KBM-7 (cell line): ENCODE results near the gene TAPBP.
A peak's percentile ranks its signal among the peaks of the same experiment; 100 is the strongest.
"Not testable (repeated sequence)": the region's sequence is repeated elsewhere in the genome, so short reads cannot be mapped to it uniquely, and the experiment has no call there.

Experiments
- DNase-seq: peaks from one replicate; pipeline ENCODE4 v3.0.0-alpha.2; 2015
- in situ Hi-C: fragments of 300-500 bp; cut with MboI; formaldehyde crosslinking; loops from 2 replicates; pipeline ENCODE4 v1.14.3; 2020; ENCODE audit warnings: low sequenced_read_pairs, low pct_unique_long_range_greater_than_20kb, mixed read lengths

Gene TAPBP

GRCh38 chr6:33313709-33314514 lies at the start of gene TAPBP:
TAPBP (minus strand) TSS chr6:33314078; CDS start chr6:33314041, 37 bp downstream.
- DNase-seq = peak; percentile 73
- in situ Hi-C loops = no loop called here

GRCh38 chr6:33363486-33363885 lies 49.6 kb upstream of the TAPBP start:
- DNase-seq, in situ Hi-C loops: not testable (repeated sequence)

- DNase-seq = no peak
- in situ Hi-C loops = no loop called here
These were observed 45.5 kb upstream of the TAPBP start for GRCh38 chr6:33359331-33359730.

DNA sequence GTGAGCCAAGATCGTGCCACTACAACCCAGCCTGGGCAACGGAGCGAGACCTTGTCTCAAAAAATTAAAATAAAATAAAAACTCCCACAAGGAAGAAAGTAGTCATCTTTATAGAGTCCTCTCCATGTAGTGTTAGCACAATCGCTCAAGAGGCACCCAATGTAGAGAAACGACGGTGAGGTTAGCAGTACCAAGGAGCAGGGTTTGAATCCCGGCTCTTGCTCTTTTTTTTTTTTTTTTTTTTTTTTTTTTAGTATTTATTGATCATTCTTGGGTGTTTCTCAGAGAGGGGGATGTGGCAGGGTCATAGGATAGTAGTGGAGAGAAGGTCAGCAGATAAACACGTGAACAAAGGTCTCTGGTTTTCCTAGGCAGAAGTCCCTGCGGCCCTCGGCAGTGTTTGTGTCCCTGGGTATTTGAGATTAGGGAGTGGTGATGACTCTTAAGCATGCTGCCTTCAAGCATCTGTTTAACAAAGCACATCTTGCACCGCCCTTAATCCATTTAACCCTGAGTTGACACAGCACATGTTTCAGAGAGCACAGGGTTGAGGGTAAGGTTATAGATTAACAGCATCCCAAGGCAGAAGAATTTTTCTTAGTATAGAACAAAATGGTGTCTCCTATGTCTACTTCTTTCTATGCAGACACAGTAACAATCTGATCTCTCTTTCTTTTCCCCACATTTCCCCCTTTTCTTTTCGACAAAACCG lies 43.4 kb upstream of the TAPBP start:
- in situ Hi-C loops, DNase-seq: not testable (repeated sequence)

DNA sequence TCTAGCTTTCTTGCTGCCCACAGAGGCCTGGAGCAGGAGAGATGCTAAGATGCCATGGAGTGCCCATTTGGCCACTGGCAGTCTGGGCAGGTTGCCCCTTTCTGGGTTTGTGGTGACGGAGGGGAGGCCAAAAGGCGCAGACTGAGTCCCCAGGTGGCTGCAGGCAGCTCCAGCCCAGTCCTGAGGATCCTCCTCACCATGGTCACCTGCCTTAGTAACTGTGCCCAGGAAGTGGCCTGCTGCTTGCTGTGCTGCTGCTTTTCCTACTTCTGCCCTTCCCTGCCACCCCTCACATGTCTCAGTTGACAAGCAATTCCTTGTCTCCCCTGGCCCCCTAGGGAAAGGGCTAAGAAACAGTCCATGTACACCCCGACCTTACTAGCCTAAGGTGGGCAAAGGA lies 42.4 kb upstream of the TAPBP start:
- in situ Hi-C loops = no loop called here
- DNase-seq = no peak

DNA sequence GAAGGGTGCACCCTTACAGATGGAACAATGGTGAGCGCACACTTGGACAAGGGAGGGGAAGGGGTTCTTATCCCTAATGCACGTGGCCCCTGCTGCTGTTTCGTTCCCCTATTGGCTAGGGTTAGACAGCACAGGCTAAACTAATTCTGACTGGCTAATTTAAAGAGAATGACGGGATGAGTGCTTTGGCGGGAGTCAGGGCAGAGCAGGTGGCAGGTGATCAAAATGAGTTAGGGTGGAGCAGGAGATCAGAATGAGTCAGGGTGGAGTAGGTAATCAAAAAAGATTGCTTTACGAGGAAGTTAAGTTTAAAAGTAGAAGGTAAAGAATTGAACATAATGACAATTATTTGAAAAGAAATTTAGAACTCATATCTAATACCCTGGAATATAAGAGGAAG lies 42.0 kb upstream of the TAPBP start:
- DNase-seq, in situ Hi-C loops: not testable (repeated sequence)

GRCh38 chr6:33347816-33348215 lies 33.9 kb upstream of the TAPBP start:
- in situ Hi-C loops = no loop called here
- DNase-seq = no peak

- in situ Hi-C loops, DNase-seq: not testable (repeated sequence)
These were observed 33.1 kb upstream of the TAPBP start for GRCh38 chr6:33346972-33347371.

DNA sequence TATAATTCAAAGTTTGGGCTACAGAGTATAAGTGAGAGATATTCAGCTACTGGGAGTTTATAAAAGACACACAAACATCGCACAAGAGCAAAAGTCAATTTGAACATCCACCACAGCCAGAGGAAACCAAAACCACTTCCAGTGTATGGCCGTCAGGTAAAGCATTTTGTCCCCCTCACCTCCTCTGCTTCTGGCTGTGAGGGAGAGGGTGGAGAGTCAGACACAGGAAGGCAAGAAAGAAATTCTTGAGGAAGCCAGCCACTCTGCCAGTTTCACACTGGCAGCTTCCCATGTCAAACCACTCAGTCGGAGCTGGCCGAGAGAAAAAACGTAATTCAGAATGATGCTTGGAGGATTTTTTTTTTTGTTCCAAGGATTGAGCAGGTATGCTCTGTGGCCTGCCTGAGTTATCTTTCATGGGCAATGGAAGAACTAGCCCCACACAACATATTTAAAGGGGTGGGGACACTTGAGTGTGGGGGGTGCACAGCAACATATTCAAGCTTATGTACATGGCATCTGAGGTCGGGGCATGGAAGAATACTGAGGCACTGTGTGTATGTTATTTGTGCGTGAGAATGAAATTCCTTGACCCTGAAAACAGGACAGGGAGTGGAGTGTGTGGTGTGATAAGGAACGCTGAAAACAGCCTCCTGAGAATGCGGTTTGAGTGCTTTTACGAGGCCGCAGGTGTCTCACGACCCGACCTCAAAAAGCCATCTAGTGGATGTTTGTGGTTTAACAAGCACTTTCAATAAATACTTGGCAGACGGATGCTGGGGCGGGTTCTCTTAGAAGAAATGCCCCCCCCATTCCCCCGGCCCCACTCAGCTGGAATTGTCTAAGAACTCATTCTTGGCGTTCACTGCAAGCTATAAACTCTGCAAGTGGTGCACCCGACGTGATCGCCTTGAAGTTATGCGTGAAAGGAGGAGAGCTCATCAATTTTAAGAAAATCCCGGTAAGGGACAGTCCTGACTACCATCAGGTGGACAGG lies 31.1 kb upstream of the TAPBP start:
- DNase-seq = peak; percentile 92
- in situ Hi-C loops = no loop called here

- in situ Hi-C loops = no loop called here
- peak; percentile 42 for DNase-seq
These were observed 30.2 kb upstream of the TAPBP start for GRCh38 chr6:33343953-33344611.

DNA sequence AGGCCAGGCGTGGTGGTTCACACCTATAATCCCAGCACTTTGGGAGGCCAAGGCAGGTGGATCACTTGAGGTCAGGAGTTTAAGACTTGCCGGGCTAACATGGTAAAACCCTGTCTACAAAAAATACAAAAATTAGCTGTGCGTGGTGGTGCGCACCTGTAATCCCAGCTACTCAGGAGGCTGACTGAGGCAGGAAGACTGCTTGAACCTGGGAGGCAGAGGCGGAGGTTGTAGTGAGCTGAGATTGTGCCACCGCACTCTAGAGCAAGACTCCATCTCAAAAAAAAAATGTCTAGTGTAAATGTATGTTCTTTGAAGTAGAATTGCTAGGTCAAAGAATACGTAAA lies 29.7 kb upstream of the TAPBP start:
- DNase-seq, in situ Hi-C loops: not testable (repeated sequence)

GRCh38 chr6:33339193-33339592 lies 25.3 kb upstream of the TAPBP start:
- peak; percentile 25 for DNase-seq
- in situ Hi-C loops = no loop called here

DNA sequence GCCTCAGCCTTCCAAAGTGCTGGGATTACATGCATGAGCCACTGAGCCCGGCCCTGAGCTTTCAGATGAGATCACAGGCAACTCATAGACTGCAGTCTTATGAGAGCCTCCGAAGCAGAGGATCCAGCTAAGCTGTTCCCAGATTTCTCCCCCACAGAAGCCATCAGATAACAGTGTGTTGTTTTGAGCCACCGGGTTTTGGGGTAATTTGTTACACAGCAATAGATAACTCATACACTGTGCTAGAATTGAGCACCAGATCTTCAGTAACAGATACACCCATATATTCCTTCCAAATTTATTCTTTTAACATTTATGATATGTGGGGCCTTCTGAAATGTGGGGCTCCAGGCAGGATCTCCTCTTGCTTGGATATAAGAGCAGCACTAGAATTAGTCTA lies 22.6 kb upstream of the TAPBP start:
- in situ Hi-C loops = no loop called here
- no peak for DNase-seq

GRCh38 chr6:33335916-33336315 lies 22.0 kb upstream of the TAPBP start:
- DNase-seq = no peak
- in situ Hi-C loops = no loop called here

DNA sequence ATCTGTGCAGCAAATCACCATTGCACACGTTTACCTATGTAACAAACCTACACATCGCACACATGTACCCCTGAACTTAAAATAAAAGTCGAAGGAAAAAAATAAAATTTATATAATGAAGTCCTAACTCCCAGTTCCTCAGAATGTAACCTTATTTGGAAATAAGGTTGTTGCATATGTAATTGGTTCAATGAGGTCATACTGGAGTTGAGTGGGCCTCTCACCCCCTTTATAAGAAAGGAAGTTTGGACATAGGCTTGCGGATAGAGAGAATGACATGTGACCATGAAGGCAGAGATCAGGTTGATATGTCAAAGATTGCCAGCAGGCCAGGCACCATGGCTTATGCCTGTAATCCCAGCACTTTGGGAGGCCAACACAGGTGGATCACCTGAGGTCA lies 19.8 kb upstream of the TAPBP start:
- in situ Hi-C loops = no loop called here
- no peak for DNase-seq

DNA sequence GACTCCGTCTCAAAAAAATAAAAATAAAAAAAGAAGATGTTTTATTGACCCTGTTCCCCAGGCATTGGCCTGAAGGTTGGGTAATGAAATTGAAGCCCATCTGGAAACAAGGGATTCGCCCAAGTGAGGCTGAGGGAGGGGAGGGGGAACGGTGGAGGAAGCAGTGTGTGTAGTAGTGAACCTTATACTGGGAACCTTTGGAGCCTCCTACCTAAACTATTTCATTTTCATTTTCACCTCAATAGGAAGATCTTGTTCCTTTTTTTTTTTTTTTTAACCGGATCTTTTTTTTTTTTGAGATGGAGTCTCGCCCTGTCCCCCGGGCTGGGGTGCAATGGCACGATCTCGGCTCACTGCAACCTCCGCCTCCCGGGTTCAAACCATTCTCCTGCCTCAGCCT lies 16.9 kb upstream of the TAPBP start:
- in situ Hi-C loops = no loop called here
- no peak for DNase-seq

DNA sequence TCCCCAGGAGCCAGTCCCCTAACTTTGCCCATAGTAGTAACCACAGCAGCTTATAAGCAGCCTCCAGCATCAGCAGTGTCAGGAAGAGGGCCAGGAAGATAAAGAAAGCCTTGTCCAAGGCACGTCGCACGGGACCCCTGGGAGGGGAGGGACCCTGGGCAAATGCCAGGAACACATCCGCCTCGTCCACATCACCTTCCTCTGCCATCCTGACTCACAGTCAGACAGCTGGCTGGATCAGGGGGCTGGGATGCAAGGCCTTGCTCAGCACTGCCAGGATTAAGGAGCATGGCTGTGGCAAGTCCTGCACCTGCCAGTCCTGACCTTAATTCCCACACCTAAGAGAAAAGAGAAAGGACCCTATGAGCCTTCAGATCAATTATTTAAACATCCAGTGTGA lies 15.2 kb upstream of the TAPBP start:
- in situ Hi-C loops = no loop called here
- DNase-seq = no peak

DNA sequence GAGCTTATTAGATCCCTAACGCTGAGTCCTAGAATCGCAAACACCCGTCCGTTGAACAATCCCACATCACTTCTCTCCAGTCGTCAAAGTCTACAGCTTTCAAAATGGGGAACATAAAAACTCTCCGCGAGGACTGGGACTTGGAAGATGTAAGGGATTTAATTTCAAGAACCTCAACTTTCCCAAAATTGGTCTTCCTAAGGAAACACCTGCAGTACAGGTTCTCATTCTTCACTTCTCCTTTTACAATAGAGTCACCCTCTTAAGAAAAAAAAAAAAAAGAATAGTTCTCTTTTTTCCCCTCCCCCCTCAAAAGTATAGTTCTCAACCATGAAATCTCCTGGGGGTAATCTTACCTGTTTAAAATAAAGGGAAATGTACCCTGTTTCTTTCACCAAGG lies 10.2 kb upstream of the TAPBP start:
- in situ Hi-C loops = no loop called here
- DNase-seq = peak; percentile 64

GRCh38 chr6:33323623-33323948 lies 9.7 kb upstream of the TAPBP start:
- DNase-seq = peak; percentile 27
- in situ Hi-C loops = no loop called here
